ENCODE measurements around the gene FOXP4. TPM values are rescaled to one million over a fixed set of nuclear protein-coding genes. Genes with fewer than 3 reads are reported as not detected.

Gene FOXP4
- total and polyA plus RNA-seq, 4 donors = 2.5 to 16.0 (median 4.3) TPM

- TF ChIP-seq GABPA (IDR thresholded peaks at IDR 0.05 in 1 of 2, conservative IDR thresholded peaks at IDR 0.05 in 1 of 2) (no peak), ZBTB33 (IDR thresholded peaks at IDR 0.05) (no peak)
These were observed 42.2 kb upstream of the FOXP4 start (continued) for GRCh38 chr6:41503827-41504465.

GRCh38 chr6:41504466-41505121, 41.6 kb upstream of the FOXP4 start:
- 6% methylated on average over 31 of the region's 31 CpGs for WGBS
- Histone ChIP-seq H3K27ac (ENCODE audit: low read depth in 1 of 2, low read length in 2 of 2) (peak overlapping the region in 1 of 2 donors; percentile 17), H3K4me3 (ENCODE audit: low read depth in 1 of 3, low read length in 3 of 3) (peak overlapping the region in 1 of 3 donors; percentile 24), H3K27me3 (ENCODE audit: control insufficient read depth in 4 of 4, insufficient read depth in 4 of 4, low read length in 3 of 4) (peaks cover 0 to 9% (median under 1%) of the 10 kb centered on the region in 4 donors), H3K9me3 (ENCODE audit: control insufficient read depth in 4 of 4, low read length in 3 of 4) (no peaks in the 10 kb centered on the region), H3K36me3 (ENCODE audit: control insufficient read depth in 4 of 4, insufficient read depth in 3 of 4, low read depth in 1 of 4, low read length in 3 of 4) (no peaks in the 10 kb centered on the region), H3K4me1 (ENCODE audit: control insufficient read depth in 4 of 4, insufficient read depth in 4 of 4, low read length in 3 of 4) (peaks cover 12 to 20% (median 17%) of the 10 kb centered on the region in 4 donors), H3K9ac (ENCODE audit: low read depth in 1 of 2, low read length in 2 of 2) (no peak overlapping the region)
- no peak for TF ChIP-seq FOXA1 (IDR thresholded peaks at IDR 0.05)
- TF ChIP-seq REST (IDR thresholded peaks at IDR 0.05) = no peak
- TF ChIP-seq CTCF (IDR thresholded peaks at IDR 0.05; ENCODE audit: low read depth, low read length, missing input control) = no peak
- TF ChIP-seq ZBTB33 (IDR thresholded peaks at IDR 0.05) = no peak
- TF ChIP-seq NR2F2 (IDR thresholded peaks at IDR 0.05) = no peak
- TF ChIP-seq EGR1 (IDR thresholded peaks at IDR 0.05; ENCODE audit: low read depth in 2 of 2) = no peak
- TF ChIP-seq TAF1 (conservative IDR thresholded peaks at IDR 0.05) = no peak
- TF ChIP-seq SP1 (IDR thresholded peaks at IDR 0.05) = no peak
- no peak for TF ChIP-seq HNF4G (IDR thresholded peaks at IDR 0.05)
- TF ChIP-seq GABPA (IDR thresholded peaks at IDR 0.05 in 1 of 2, conservative IDR thresholded peaks at IDR 0.05 in 1 of 2) = no peak
- no peak for TF ChIP-seq YY1 (IDR thresholded peaks at IDR 0.05)
- no peak for TF ChIP-seq RXRA (IDR thresholded peaks at IDR 0.05)
- no peak for TF ChIP-seq FOXA2 (IDR thresholded peaks at IDR 0.05)
- no peak for TF ChIP-seq MAX (IDR thresholded peaks at IDR 0.05)
- TF ChIP-seq JUND (IDR thresholded peaks at IDR 0.05) = no peak
- TF ChIP-seq RAD21 (IDR thresholded peaks at IDR 0.05) = no peak
- TF ChIP-seq HNF4A (conservative IDR thresholded peaks at IDR 0.05) = no peak
- no peak for DNase-seq (ENCODE audit: low spot score)

Data from liver (tissue), 9 donors.